ENCODE results near the gene P2RY11. TPM values are rescaled to one million over a fixed set of nuclear protein-coding genes. Genes with fewer than 3 reads are reported as not detected.

Gene P2RY11
- total RNA-seq, 2 experiments from 2014 or later: 11.9 to 43.3 TPM

DNA sequence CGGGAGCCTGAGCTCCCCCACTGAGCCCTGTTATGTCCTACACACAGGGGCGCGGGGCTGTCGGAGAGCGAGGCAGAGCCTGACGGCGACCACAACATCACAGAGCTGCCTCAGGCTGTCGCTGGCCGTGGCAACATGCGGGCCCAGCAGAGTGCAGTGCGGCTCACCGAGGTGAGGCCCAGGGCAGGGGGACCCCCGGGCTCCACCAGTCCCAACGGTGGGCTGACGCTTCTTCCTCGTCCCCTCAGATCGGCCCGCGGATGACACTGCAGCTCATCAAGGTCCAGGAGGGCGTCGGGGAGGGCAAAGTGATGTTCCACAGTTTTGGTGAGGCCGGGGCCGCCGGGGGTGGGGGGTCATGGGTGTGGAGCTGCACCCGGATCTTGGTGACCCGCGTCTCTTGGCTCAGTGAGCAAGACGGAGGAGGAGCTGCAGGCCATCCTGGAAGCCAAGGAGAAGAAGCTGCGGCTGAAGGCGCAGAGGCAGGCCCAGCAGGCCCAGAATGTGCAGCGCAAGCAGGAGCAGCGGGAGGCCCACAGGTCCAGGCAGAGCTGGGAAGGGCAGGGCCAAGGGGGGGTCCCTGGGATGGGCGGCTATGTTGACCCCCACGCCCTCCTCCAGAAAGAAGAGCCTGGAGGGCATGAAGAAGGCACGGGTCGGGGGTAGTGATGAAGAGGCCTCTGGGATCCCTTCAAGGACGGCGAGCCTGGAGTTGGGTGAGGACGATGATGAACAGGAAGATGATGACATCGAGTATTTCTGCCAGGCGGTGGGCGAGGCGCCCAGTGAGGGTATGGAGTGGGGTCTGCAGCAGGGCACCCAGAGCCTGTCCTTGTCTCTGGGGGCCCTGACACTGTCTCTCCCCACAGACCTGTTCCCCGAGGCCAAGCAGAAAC, 1.2 kb upstream of the P2RY11 start:
- intact Hi-C loops (cut with micrococcal nuclease; ENCODE audit: unreplicated experiment): loop anchor here (5.0 kb wide), 1 partner anchor 178 kb away; no protein-coding TSS in a partner anchor
- ChIA-PET CTCF (ENCODE audit: unreplicated experiment) (no interaction called here), POLR2A (no interaction called here)
- peaks cover 44% of the 10 kb centered on the region for H3K4me1 ChIP-seq (ENCODE audit: insufficient read depth, low read length, poor library complexity, severe bottlenecking)
- no peak overlapping the region for H2AFZ ChIP-seq (ENCODE audit: low read length)
- H3K9me2 ChIP-seq (ENCODE audit: insufficient read depth, low read length): no peaks in the 10 kb centered on the region
- TF ChIP-seq EZH2phosphoT487 (IDR thresholded peaks at IDR 0.05; ENCODE audit: borderline replicate concordance, low read depth, low read length): no peak
- TF ChIP-seq, protein P1, sequence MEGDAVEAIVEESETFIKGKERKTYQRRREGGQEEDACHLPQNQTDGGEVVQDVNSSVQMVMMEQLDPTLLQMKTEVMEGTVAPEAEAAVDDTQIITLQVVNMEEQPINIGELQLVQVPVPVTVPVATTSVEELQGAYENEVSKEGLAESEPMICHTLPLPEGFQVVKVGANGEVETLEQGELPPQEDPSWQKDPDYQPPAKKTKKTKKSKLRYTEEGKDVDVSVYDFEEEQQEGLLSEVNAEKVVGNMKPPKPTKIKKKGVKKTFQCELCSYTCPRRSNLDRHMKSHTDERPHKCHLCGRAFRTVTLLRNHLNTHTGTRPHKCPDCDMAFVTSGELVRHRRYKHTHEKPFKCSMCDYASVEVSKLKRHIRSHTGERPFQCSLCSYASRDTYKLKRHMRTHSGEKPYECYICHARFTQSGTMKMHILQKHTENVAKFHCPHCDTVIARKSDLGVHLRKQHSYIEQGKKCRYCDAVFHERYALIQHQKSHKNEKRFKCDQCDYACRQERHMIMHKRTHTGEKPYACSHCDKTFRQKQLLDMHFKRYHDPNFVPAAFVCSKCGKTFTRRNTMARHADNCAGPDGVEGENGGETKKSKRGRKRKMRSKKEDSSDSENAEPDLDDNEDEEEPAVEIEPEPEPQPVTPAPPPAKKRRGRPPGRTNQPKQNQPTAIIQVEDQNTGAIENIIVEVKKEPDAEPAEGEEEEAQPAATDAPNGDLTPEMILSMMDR (conservative IDR thresholded peaks at IDR 0.05; ENCODE audit: low read length): no peak
- H3K9me3 ChIP-seq (ENCODE audit: low read length): no peaks in the 10 kb centered on the region
- no peak for DNase-seq (ENCODE audit: low spot score)
- H3K4me2 ChIP-seq (ENCODE audit: low read length): no peak overlapping the region
- peaks cover 32% of the 10 kb centered on the region for H3K79me2 ChIP-seq (ENCODE audit: insufficient read depth, low read depth, low read length)
- H3K27ac ChIP-seq (ENCODE audit: low read depth, low read length, poor library complexity, severe bottlenecking): no peak overlapping the region
- H3K36me3 ChIP-seq (ENCODE audit: insufficient read depth, low read length): peaks cover 83% of the 10 kb centered on the region
- no peak overlapping the region for H3K4me3 ChIP-seq (ENCODE audit: low read depth, low read length, poor library complexity, severe bottlenecking)
- H4K20me1 ChIP-seq (ENCODE audit: insufficient read depth, low read length): no peaks in the 10 kb centered on the region
- BruUV-seq (replicated peaks): no TSS peak

DNA sequence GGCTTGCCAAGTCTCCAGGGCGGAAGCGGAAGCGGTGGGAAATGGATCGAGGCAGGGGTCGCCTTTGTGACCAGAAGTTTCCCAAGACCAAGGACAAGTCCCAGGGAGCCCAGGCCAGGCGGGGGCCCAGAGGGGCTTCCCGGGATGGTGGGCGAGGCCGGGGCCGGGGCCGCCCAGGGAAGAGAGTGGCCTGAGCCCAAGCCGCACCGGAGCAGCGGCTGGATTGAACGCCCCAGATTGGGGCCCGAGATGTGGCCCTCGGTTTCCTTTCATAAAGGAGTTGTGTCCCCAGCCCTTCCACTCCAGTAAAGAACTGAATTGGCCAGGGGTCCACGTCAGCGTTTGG, 548 bp upstream of the P2RY11 start:
- ChIA-PET CTCF (ENCODE audit: unreplicated experiment) (no interaction called here), POLR2A (no interaction called here)
- Histone ChIP-seq H3K9me3 (ENCODE audit: low read length) (no peaks in the 10 kb centered on the region), H3K9me2 (ENCODE audit: insufficient read depth, low read length) (no peaks in the 10 kb centered on the region), H3K4me1 (ENCODE audit: insufficient read depth, low read length, poor library complexity, severe bottlenecking) (peaks cover 38% of the 10 kb centered on the region), H3K79me2 (ENCODE audit: insufficient read depth, low read depth, low read length) (peaks cover 32% of the 10 kb centered on the region), H4K20me1 (ENCODE audit: insufficient read depth, low read length) (no peaks in the 10 kb centered on the region), H2AFZ (ENCODE audit: low read length) (no peak overlapping the region), H3K4me2 (ENCODE audit: low read length) (peak overlapping the region; percentile 28; the same call in 1 of the 2 replicates), H3K36me3 (ENCODE audit: insufficient read depth, low read length) (peaks cover 89% of the 10 kb centered on the region), H3K27ac (ENCODE audit: low read depth, low read length, poor library complexity, severe bottlenecking) (peak overlapping the region; percentile 30), H3K4me3 (ENCODE audit: low read depth, low read length, poor library complexity, severe bottlenecking) (no peak overlapping the region)
- DNase-seq (ENCODE audit: low spot score): no peak
- intact Hi-C loops (cut with micrococcal nuclease; ENCODE audit: unreplicated experiment): loop anchor here (5.0 kb wide), 1 partner anchor 179 kb away; no protein-coding TSS in a partner anchor
- BruUV-seq (replicated peaks): TSS peak; percentile 56
- TF ChIP-seq, protein P1 (conservative IDR thresholded peaks at IDR 0.05; ENCODE audit: low read length): no peak
- no peak for TF ChIP-seq EZH2phosphoT487 (IDR thresholded peaks at IDR 0.05; ENCODE audit: borderline replicate concordance, low read depth, low read length)

Measured in OCI-LY7 (cell line).